B cell (primary cell): ENCODE data around the gene CHCHD2.

ENCODE experiments used
- EZH2 ChIP-seq: IDR thresholded peaks from 2 replicates; pipeline ENCODE4 v1.6.1; 2012; ENCODE audit warnings: borderline replicate concordance, low read depth, mild to moderate bottlenecking, moderate library complexity, low read length; ENCODE audit not compliant: insufficient read depth, poor library complexity, severe bottlenecking
- TF ChIP-seq, protein P1 (sequence below): fragments of 200-600 bp; IDR thresholded peaks from one replicate; pipeline ENCODE4 v1.8.0; 2022; ENCODE audit warnings: antibody characterized with exemption, mild to moderate bottlenecking

DNA sequence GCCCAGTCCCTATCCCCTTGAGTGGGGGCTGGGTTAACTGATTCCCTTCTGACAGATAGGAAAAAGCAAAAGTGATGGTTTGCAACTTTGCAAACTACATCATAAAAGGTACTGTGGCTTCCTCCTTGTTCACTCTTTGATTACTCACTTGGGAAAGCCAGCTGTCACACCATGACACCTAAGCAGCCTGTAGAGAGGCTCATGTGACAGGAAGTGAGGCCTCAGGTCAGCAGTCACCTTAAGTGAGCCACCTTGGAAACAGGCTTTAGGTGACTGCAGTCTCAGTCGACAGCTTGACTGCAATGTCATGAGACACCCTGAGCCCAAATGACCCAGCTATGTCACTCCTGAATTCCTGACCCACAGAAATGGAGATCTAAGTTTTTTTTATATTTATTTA is 4.3 kb upstream of the CHCHD2 start:
- TF ChIP-seq, protein P1, sequence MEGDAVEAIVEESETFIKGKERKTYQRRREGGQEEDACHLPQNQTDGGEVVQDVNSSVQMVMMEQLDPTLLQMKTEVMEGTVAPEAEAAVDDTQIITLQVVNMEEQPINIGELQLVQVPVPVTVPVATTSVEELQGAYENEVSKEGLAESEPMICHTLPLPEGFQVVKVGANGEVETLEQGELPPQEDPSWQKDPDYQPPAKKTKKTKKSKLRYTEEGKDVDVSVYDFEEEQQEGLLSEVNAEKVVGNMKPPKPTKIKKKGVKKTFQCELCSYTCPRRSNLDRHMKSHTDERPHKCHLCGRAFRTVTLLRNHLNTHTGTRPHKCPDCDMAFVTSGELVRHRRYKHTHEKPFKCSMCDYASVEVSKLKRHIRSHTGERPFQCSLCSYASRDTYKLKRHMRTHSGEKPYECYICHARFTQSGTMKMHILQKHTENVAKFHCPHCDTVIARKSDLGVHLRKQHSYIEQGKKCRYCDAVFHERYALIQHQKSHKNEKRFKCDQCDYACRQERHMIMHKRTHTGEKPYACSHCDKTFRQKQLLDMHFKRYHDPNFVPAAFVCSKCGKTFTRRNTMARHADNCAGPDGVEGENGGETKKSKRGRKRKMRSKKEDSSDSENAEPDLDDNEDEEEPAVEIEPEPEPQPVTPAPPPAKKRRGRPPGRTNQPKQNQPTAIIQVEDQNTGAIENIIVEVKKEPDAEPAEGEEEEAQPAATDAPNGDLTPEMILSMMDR, result no peak
- no peak for TF ChIP-seq EZH2
